ENCODE data around the gene P2RX2. TPM values are rescaled to one million over a fixed set of nuclear protein-coding genes. Genes with fewer than 3 reads are reported as not detected.

P2RX2 gene
- total RNA-seq, 1 donor from 2014 or later = 0.19 TPM

- Mint-ChIP-seq H3K4me1 (ENCODE audit: low read depth) (peaks cover 8% of the 10 kb centered on the region), H3K36me3 (ENCODE audit: insufficient read depth) (peaks cover 1% of the 10 kb centered on the region), H3K27me3 (peaks cover 38% of the 10 kb centered on the region), H3K9me3 (ENCODE audit: low read depth) (peaks cover 3% of the 10 kb centered on the region), H3K27ac (no peak overlapping the region), H3K4me3 (ENCODE audit: low read depth) (no peak overlapping the region)
- TF ChIP-seq CTCF (IDR thresholded peaks at IDR 0.05; ENCODE audit: unreplicated experiment) = no peak
- no peak for DNase-seq (ENCODE audit: low spot score, unreplicated experiment)
These were observed 973 bp downstream of the P2RX2 start for GRCh38 chr12:132619386-132620112.

- no peak for DNase-seq (ENCODE audit: low spot score, unreplicated experiment)
- Mint-ChIP-seq H3K27me3 (peaks cover 30% of the 10 kb centered on the region), H3K4me1 (ENCODE audit: low read depth) (peaks cover 8% of the 10 kb centered on the region), H3K4me3 (ENCODE audit: low read depth) (no peak overlapping the region), H3K27ac (no peak overlapping the region), H3K36me3 (ENCODE audit: insufficient read depth) (peaks cover 4% of the 10 kb centered on the region), H3K9me3 (ENCODE audit: low read depth) (peaks cover 3% of the 10 kb centered on the region)
- no peak for TF ChIP-seq CTCF (IDR thresholded peaks at IDR 0.05; ENCODE audit: unreplicated experiment)
These were observed 1.7 kb downstream of the P2RX2 start for GRCh38 chr12:132620113-132620898.

- Mint-ChIP-seq H3K27ac (no peak overlapping the region), H3K4me1 (ENCODE audit: low read depth) (peaks cover 8% of the 10 kb centered on the region), H3K9me3 (ENCODE audit: low read depth) (no peaks in the 10 kb centered on the region), H3K36me3 (ENCODE audit: insufficient read depth) (peaks cover 5% of the 10 kb centered on the region), H3K4me3 (ENCODE audit: low read depth) (no peak overlapping the region), H3K27me3 (peaks cover 23% of the 10 kb centered on the region)
- DNase-seq (ENCODE audit: low spot score, unreplicated experiment) = no peak
- TF ChIP-seq CTCF (IDR thresholded peaks at IDR 0.05; ENCODE audit: unreplicated experiment) = no peak
These were observed 2.5 kb downstream of the P2RX2 start for GRCh38 chr12:132620899-132621656.

DNA sequence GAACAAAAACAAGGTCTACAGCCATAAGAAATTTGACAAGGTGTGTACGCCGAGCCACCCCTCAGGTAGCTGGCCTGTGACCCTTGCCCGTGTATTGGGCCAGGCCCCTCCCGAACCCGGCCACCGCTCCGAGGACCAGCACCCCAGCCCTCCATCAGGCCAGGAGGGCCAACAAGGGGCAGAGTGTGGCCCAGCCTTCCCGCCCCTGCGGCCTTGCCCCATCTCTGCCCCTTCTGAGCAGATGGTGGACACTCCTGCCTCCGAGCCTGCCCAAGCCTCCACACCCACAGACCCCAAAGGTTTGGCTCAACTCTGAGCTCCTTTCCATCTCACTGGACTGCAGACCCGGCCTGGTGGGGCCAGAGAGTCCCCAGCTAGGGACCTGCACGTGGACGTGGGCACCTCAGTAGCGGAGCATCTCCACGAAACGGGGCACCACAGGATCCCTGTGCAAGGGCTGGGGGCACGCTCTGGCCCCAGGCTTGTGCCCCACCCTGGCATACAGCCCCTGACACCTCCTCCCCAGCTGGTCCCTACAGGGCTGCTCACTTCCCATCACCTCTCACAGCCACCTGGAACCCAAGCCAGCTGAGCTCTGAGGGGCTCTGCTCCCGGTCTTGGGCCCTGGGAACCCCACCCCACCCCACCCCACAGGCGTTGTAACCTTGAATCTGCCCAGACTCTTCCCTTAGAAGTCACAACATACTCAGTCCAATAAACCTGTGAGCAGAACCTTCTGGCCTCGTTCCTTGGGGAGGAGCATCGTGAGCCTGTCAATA, 3.3 kb downstream of the P2RX2 start:
- Mint-ChIP-seq H3K4me1 (ENCODE audit: low read depth) (peaks cover 8% of the 10 kb centered on the region), H3K9me3 (ENCODE audit: low read depth) (no peaks in the 10 kb centered on the region), H3K27ac (no peak overlapping the region), H3K4me3 (ENCODE audit: low read depth) (no peak overlapping the region), H3K27me3 (peaks cover 20% of the 10 kb centered on the region), H3K36me3 (ENCODE audit: insufficient read depth) (peaks cover 5% of the 10 kb centered on the region)
- no peak for DNase-seq (ENCODE audit: low spot score, unreplicated experiment)
- no peak for TF ChIP-seq CTCF (IDR thresholded peaks at IDR 0.05; ENCODE audit: unreplicated experiment)
